GM23248 (cell line): ENCODE results near the gene RPL13.

ENCODE experiments used
- EZH2 ChIP-seq: fragments of 200-600 bp; sonication (generic); IDR thresholded peaks from 2 replicates; pipeline ENCODE4 v1.6.1; 2018; ENCODE audit warnings: antibody characterized with exemption, mild to moderate bottlenecking; ENCODE audit not compliant: insufficient read depth, poor library complexity, severe bottlenecking
- EZH2phosphoT487 ChIP-seq: fragments of 200-600 bp; sonication (generic); IDR thresholded peaks from 2 replicates; pipeline ENCODE4 v1.6.1; 2018; ENCODE audit warnings: antibody characterized with exemption, moderate library complexity, mild to moderate bottlenecking, low read depth; ENCODE audit not compliant: insufficient read depth

DNA sequence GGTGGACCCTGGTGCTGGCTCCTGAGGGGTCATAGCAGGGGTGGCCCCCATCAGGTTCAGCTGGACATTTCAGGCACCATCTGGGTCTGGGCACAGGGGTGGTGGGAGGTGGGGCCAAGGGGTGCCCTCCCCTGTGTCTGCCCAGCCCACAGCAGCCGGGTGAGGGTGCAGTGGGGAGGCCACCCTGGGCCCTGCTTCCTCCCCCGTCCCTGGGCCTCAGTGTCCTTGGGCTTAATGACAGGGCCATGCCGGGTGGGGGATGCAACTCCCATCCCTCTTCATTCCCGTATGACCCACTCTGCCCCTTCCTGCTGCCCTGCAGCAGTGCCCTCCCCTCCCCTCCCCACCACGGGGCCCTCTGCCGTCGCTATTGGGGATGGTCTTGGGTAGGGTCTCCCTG is 25.7 kb downstream of the RPL13 start:
- TF ChIP-seq EZH2 = no peak
- no peak for TF ChIP-seq EZH2phosphoT487
